HK-2 (cell line): ENCODE data around the gene CA12.

Source experiments
- DNase-seq: peaks from one replicate; pipeline ENCODE4 v3.0.0-alpha.2; 2018; ENCODE audit not compliant: unreplicated experiment

The CA12 gene

GRCh38 chr15:63306492-63307073 lies 75.1 kb downstream of the CA12 start:
- DNase-seq: peak; percentile 17

- no peak for DNase-seq
Measured at GRCh38 chr15:63305260-63305659, 76.4 kb downstream of the CA12 start.

GRCh38 chr15:63301088-63301487 lies 80.6 kb downstream of the CA12 start:
- no peak for DNase-seq

- no peak for DNase-seq
Measured at GRCh38 chr15:63299943-63300575, 81.6 kb downstream of the CA12 start.

- no peak for DNase-seq
Measured at GRCh38 chr15:63296195-63296594, 85.5 kb downstream of the CA12 start.

GRCh38 chr15:63295341-63295740 lies 86.3 kb downstream of the CA12 start:
- no peak for DNase-seq

GRCh38 chr15:63294359-63294758 lies 87.3 kb downstream of the CA12 start:
- DNase-seq: no peak

GRCh38 chr15:63292771-63293170 lies 88.9 kb downstream of the CA12 start:
- peak; percentile 11 for DNase-seq

GRCh38 chr15:63292241-63292640 lies 89.4 kb downstream of the CA12 start:
- no peak for DNase-seq

- DNase-seq: no peak
Measured at GRCh38 chr15:63291507-63291906, 90.1 kb downstream of the CA12 start.

GRCh38 chr15:63288778-63289378 lies 92.8 kb downstream of the CA12 start:
- DNase-seq: no peak

- no peak for DNase-seq
Measured at GRCh38 chr15:63288342-63288741, 93.3 kb downstream of the CA12 start.

- no peak for DNase-seq
Measured at GRCh38 chr15:63287109-63287508, 94.5 kb downstream of the CA12 start.

GRCh38 chr15:63284335-63284734 lies 97.3 kb downstream of the CA12 start:
- DNase-seq: no peak

GRCh38 chr15:63283126-63283525 lies 98.5 kb downstream of the CA12 start:
- DNase-seq: no peak

GRCh38 chr15:63277893-63278456 lies 103.7 kb downstream of the CA12 start:
- no peak for DNase-seq

- peak; percentile 11 for DNase-seq
Measured at GRCh38 chr15:63277038-63277892, 104.4 kb downstream of the CA12 start, which contains the start of gene APH1B. TSS of gene APH1B (plus strand) at chr15:63277605. CDS start at chr15:63277624, 19 bp downstream.

- no peak for DNase-seq
Measured at GRCh38 chr15:63276342-63277037, 105.2 kb downstream of the CA12 start.

GRCh38 chr15:63274427-63274826 lies 107.2 kb downstream of the CA12 start:
- no peak for DNase-seq
